Tibial nerve (tissue), 4 donors: Measurements from ENCODE around the gene TRIM37.

ENCODE experiments used
- EP300 ChIP-seq, 2 donors: sonication (generic); formaldehyde crosslinking; IDR thresholded peaks; one replicate each; pipeline ENCODE4 v1.6.1; 2017; ENCODE audit warnings: antibody characterized with exemption in 2 of 2, mild to moderate bottlenecking in 1 of 2
- POLR2A ChIP-seq, 2 donors: fragments of 450-650 bp; IDR thresholded peaks; one replicate each; pipeline ENCODE4 v1.6.1; 2017; ENCODE audit warnings: antibody characterized with exemption in 2 of 2, mild to moderate bottlenecking in 2 of 2, moderate library complexity in 2 of 2
- TF ChIP-seq, protein P1 (sequence below), 5 experiments: fragments of 200-600 bp in 3 of 5; fragments of 450-650 bp in 2 of 5; sonication (generic) in 3 of 5; IDR thresholded peaks; one replicate each; pipeline ENCODE4 v1.5.1; 2016 to 2019; ENCODE audit warnings: antibody characterized with exemption in 5 of 5, mild to moderate bottlenecking in 3 of 5, moderate library complexity in 2 of 5

DNA sequence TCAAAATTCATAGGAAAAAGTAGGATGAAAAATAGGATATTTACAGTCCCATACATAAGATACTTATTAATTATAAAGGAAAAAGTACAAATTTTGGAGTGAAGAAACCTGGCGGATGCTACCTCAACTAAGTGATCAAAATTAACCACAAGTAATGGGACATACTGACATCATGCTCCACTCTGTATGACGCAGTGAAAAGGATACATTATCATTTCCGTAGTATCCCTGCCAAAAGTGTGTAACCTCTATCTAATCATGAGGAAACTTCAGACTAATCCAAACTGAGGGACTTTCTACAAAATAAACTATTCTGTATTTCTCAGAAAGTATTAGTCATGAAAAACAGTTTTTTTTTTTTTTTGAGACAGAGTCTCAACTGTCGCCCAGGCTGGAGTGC lies 60.5 kb downstream of the TRIM37 start:
- TF ChIP-seq, protein P1, sequence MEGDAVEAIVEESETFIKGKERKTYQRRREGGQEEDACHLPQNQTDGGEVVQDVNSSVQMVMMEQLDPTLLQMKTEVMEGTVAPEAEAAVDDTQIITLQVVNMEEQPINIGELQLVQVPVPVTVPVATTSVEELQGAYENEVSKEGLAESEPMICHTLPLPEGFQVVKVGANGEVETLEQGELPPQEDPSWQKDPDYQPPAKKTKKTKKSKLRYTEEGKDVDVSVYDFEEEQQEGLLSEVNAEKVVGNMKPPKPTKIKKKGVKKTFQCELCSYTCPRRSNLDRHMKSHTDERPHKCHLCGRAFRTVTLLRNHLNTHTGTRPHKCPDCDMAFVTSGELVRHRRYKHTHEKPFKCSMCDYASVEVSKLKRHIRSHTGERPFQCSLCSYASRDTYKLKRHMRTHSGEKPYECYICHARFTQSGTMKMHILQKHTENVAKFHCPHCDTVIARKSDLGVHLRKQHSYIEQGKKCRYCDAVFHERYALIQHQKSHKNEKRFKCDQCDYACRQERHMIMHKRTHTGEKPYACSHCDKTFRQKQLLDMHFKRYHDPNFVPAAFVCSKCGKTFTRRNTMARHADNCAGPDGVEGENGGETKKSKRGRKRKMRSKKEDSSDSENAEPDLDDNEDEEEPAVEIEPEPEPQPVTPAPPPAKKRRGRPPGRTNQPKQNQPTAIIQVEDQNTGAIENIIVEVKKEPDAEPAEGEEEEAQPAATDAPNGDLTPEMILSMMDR (IDR thresholded peaks at IDR 0.05): no peak
- TF ChIP-seq POLR2A (IDR thresholded peaks at IDR 0.05): no peak
- TF ChIP-seq EP300 (IDR thresholded peaks at IDR 0.05): no peak
